Panc1 (cell line): ENCODE measurements around the gene JDP2. TPM values are rescaled to one million over a fixed set of nuclear protein-coding genes. Genes with fewer than 3 reads are reported as not detected.

Experiments
- ATAC-seq: fragments of 200-7000 bp; cut with Tn5 transposase; 2 replicates; pipeline ENCODE4 v1.9.1; 2020; ENCODE audit warnings: mild to moderate bottlenecking, moderate library complexity
- BruUV-seq: library from RNA; stranded (reverse); fragments of 400-500 nt; replicated peaks from 2 replicates; lab custom pipeline; 2021; lab: Mats Ljungman, UMichigan
- CTCF ChIA-PET: fragments of 300-600 bp; sonication (Branson Sonifier 250); formaldehyde crosslinking; loops from one replicate; lab custom pipeline; 2022; ENCODE audit warnings: antibody characterized with exemption; lab: Charles Lee
- POLR2A ChIA-PET: fragments of 300-600 bp; sonication (Branson Sonifier 250); formaldehyde crosslinking; loops from one replicate; lab custom pipeline; 2022; ENCODE audit warnings: antibody characterized with exemption; lab: Charles Lee
- DNase-seq: peaks from one replicate; pipeline ENCODE4 v3.0.0-alpha.2; 2010; ENCODE audit warnings: low read depth, low spot score
- H3K27ac ChIP-seq: 2 replicates; pipeline ENCODE4 v1.5.1; 2011; ENCODE audit warnings: mild to moderate bottlenecking, low read length, inconsistent platforms
- H3K27me3 ChIP-seq: fragments of 200-500 bp; sonication (Bioruptor generic); 2 replicates; pipeline ENCODE4 v1.6.0; 2014; ENCODE audit warnings: low read length, inconsistent platforms; ENCODE audit not compliant: control insufficient read depth, insufficient read depth
- H3K36me3 ChIP-seq: fragments of 200-500 bp; sonication (Bioruptor generic); 2 replicates; pipeline ENCODE4 v1.5.1; 2014; ENCODE audit warnings: inconsistent platforms, mild to moderate bottlenecking, low read length, moderate library complexity; ENCODE audit not compliant: control insufficient read depth, insufficient read depth
- H3K4me1 ChIP-seq: 2 replicates; pipeline ENCODE4 v1.5.1; 2011; ENCODE audit warnings: inconsistent platforms, mild to moderate bottlenecking, low read length, moderate library complexity; ENCODE audit not compliant: control insufficient read depth, insufficient read depth
- H3K4me3 ChIP-seq, 2 experiments: 2 replicates each; pipeline ENCODE4 v1.5.1; 2011 to 2012; ENCODE audit warnings: low read depth in 2 of 2, low read length in 2 of 2, mild to moderate bottlenecking in 2 of 2, inconsistent platforms in 1 of 2, moderate library complexity in 1 of 2
- H3K9me3 ChIP-seq: fragments of 200-500 bp; sonication (Bioruptor generic); 2 replicates; pipeline ENCODE4 v1.5.1; 2014; ENCODE audit warnings: low read depth, mild to moderate bottlenecking, inconsistent platforms, low read length, moderate library complexity; ENCODE audit not compliant: control insufficient read depth, insufficient read depth
- POLR2AphosphoS5 ChIP-seq: IDR thresholded peaks from 2 replicates; pipeline ENCODE4 v1.6.1; 2012; ENCODE audit warnings: mild to moderate bottlenecking, low read depth, low read length, moderate library complexity
- REST ChIP-seq, 2 experiments: IDR thresholded peaks; 2 replicates each; pipeline ENCODE4 v1.6.1; 2011 to 2012; ENCODE audit warnings: low read depth in 2 of 2, control low read depth in 1 of 2, low read length in 1 of 2, mild to moderate bottlenecking in 1 of 2, moderate library complexity in 1 of 2; ENCODE audit not compliant: insufficient read depth in 1 of 2
- SIN3A ChIP-seq: IDR thresholded peaks from 2 replicates; pipeline ENCODE4 v1.6.1; 2012; ENCODE audit warnings: low read depth, mild to moderate bottlenecking, low read length, moderate library complexity, borderline replicate concordance; ENCODE audit not compliant: insufficient read depth
- TCF7L2 ChIP-seq: IDR thresholded peaks from 2 replicates; pipeline ENCODE4 v1.6.1; 2011; ENCODE audit warnings: mild to moderate bottlenecking, low read depth, low read length, inconsistent platforms
- in situ Hi-C: cut with HindIII; loops from 2 replicates; pipeline ENCODE4 v1.10.0; 2016; ENCODE audit warnings: low sequenced_read_pairs, low pct_unique_long_range_greater_than_20kb
- intact Hi-C: fragments of 100-400 bp; cut with micrococcal nuclease; formaldehyde crosslinking; loops from one replicate; pipeline ENCODE4 v1.10.0; 2022; ENCODE audit not compliant: unreplicated experiment
- total RNA-seq: library from RNA; stranded (reverse); gene quantifications from one replicate; pipeline ENCODE4 v1.2.1, GENCODE V29; 2021; ENCODE audit not compliant: unreplicated experiment
- TF ChIP-seq, protein P1 (sequence below): fragments of 450-650 bp; IDR thresholded peaks from 2 replicates; pipeline ENCODE4 v1.5.1; 2017; ENCODE audit warnings: mild to moderate bottlenecking

JDP2 gene
- total RNA-seq, 1 experiment from 2014 or later: 17.5 TPM

DNA sequence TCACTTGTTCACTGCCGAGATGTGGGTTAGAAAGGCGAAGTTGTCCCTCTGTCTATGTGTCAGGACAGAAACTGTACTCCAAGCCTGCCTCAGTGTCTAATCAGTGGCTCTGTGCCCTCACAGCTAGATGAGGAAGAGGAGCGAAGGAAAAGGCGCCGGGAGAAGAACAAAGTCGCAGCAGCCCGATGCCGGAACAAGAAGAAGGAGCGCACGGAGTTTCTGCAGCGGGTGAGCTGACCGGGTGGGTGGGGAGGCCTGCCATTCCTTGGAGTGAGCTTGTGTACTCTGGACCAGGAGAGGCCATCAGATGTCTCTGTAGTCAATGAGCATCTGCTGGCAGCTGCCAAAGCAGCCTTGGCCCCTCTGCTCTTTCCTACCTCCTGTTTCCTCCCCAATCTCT is 33.5 kb downstream of the JDP2 start:
- in situ Hi-C loops: no loop called here
- no peak overlapping the region for H3K27ac ChIP-seq
- no peak for TF ChIP-seq TCF7L2
- TF ChIP-seq POLR2AphosphoS5: no peak
- TF ChIP-seq SIN3A: no peak
- TF ChIP-seq REST (IDR thresholded peaks at IDR 0.05; ENCODE audit: insufficient read depth in 1 of 2, low read depth in 2 of 2, low read length in 1 of 2): no peak
- TF ChIP-seq, protein P1, sequence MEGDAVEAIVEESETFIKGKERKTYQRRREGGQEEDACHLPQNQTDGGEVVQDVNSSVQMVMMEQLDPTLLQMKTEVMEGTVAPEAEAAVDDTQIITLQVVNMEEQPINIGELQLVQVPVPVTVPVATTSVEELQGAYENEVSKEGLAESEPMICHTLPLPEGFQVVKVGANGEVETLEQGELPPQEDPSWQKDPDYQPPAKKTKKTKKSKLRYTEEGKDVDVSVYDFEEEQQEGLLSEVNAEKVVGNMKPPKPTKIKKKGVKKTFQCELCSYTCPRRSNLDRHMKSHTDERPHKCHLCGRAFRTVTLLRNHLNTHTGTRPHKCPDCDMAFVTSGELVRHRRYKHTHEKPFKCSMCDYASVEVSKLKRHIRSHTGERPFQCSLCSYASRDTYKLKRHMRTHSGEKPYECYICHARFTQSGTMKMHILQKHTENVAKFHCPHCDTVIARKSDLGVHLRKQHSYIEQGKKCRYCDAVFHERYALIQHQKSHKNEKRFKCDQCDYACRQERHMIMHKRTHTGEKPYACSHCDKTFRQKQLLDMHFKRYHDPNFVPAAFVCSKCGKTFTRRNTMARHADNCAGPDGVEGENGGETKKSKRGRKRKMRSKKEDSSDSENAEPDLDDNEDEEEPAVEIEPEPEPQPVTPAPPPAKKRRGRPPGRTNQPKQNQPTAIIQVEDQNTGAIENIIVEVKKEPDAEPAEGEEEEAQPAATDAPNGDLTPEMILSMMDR: no peak

DNA sequence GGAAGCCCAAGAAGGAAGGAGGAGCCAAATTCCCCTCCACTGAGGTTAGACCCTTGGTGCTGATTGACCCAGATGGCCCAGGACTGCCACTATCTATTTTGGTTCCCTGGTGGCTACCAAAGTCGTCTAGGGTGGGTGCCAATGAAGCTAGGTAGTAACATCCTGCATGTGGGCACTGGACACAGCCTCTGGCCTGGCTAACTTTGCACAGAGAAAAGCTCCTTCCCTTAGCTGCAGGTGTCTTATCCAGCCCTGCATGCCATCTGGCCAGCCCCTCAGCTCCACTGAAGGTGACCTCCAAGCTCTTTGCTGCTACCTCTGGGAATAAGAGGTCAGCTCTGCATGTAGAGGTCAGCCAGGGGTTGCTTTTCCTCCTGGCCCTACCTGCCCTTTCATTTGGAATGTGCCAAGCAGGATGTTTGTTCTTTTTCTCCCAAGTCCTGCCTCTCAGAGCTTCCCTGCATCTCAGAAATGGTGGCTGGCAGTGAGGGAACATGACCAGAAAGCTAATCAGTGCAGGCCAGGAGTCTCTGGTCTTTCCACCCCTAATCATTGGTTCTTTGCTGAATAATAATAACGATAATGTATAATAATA is 34.0 kb downstream of the JDP2 start:
- CTCF ChIA-PET: no interaction called here
- BruUV-seq: no TSS peak
- H3K27me3 ChIP-seq: no peaks in the 10 kb centered on the region

More for the DNA sequence above, 33.5 kb downstream of the JDP2 start:
- ATAC-seq: no peak
- DNase-seq: no peak
- intact Hi-C loops: no loop called here
- POLR2A ChIA-PET: no interaction called here
- Histone ChIP-seq H3K27me3 (no peaks in the 10 kb centered on the region), H3K36me3 (no peaks in the 10 kb centered on the region), H3K4me1 (no peaks in the 10 kb centered on the region), H3K9me3 (no peaks in the 10 kb centered on the region), H3K4me3 (no peak overlapping the region)
- BruUV-seq: no TSS peak
- CTCF ChIA-PET: no interaction called here

More for the DNA sequence above, 34.0 kb downstream of the JDP2 start:
- no peak for ATAC-seq
- H3K4me3 ChIP-seq: no peak overlapping the region
- TF ChIP-seq TCF7L2 (no peak), REST (IDR thresholded peaks at IDR 0.05; ENCODE audit: insufficient read depth in 1 of 2, low read depth in 2 of 2, low read length in 1 of 2) (no peak)
- intact Hi-C loops (no loop called here), in situ Hi-C loops (no loop called here)
- no peaks in the 10 kb centered on the region for H3K4me1 ChIP-seq
- no peak for DNase-seq
- H3K36me3 ChIP-seq: no peaks in the 10 kb centered on the region
- POLR2A ChIA-PET: no interaction called here
- no peak overlapping the region for H3K27ac ChIP-seq
- no peaks in the 10 kb centered on the region for H3K9me3 ChIP-seq
